ENCODE measurements around the gene TACSTD2.

Gene TACSTD2

GRCh38 chr1:58573705-58574591, 3.1 kb downstream of the TACSTD2 start:
- peaks cover 13% of the 10 kb centered on the region for H3K9me3 Mint-ChIP-seq
- no peaks in the 10 kb centered on the region for H3K36me3 Mint-ChIP-seq (ENCODE audit: low read depth)
- H3K4me1 Mint-ChIP-seq = peaks cover 26% of the 10 kb centered on the region
- DNase-seq = no peak
- TF ChIP-seq CTCF (IDR thresholded peaks at IDR 0.05) = no peak
- peaks cover 86% of the 10 kb centered on the region for H3K27me3 Mint-ChIP-seq (ENCODE audit: low read depth, poor library complexity)
- no peak overlapping the region for H3K4me3 Mint-ChIP-seq
- no peak overlapping the region for H3K27ac Mint-ChIP-seq

- Mint-ChIP-seq H3K4me3 (no peak overlapping the region), H3K36me3 (ENCODE audit: low read depth) (no peaks in the 10 kb centered on the region), H3K27ac (no peak overlapping the region), H3K27me3 (ENCODE audit: low read depth, poor library complexity) (peaks cover 80% of the 10 kb centered on the region), H3K4me1 (peaks cover 28% of the 10 kb centered on the region), H3K9me3 (peaks cover 13% of the 10 kb centered on the region)
- no peak for DNase-seq
- TF ChIP-seq CTCF (IDR thresholded peaks at IDR 0.05) = no peak
Measured at GRCh38 chr1:58573138-58573537, 3.9 kb downstream of the TACSTD2 start.

GRCh38 chr1:58572690-58573089, 4.4 kb downstream of the TACSTD2 start:
- no peak for TF ChIP-seq CTCF (IDR thresholded peaks at IDR 0.05)
- no peak for DNase-seq
- Mint-ChIP-seq H3K9me3 (peaks cover 13% of the 10 kb centered on the region), H3K36me3 (ENCODE audit: low read depth) (no peaks in the 10 kb centered on the region), H3K4me3 (no peak overlapping the region), H3K27ac (no peak overlapping the region), H3K27me3 (ENCODE audit: low read depth, poor library complexity) (peaks cover 75% of the 10 kb centered on the region), H3K4me1 (peaks cover 27% of the 10 kb centered on the region)

GRCh38 chr1:58571616-58572015, 5.4 kb downstream of the TACSTD2 start:
- Mint-ChIP-seq H3K4me1 (peaks cover 22% of the 10 kb centered on the region), H3K27ac (no peak overlapping the region), H3K27me3 (ENCODE audit: low read depth, poor library complexity) (peaks cover 65% of the 10 kb centered on the region), H3K36me3 (ENCODE audit: low read depth) (no peaks in the 10 kb centered on the region), H3K9me3 (peaks cover 7% of the 10 kb centered on the region), H3K4me3 (no peak overlapping the region)
- no peak for DNase-seq
- TF ChIP-seq CTCF (IDR thresholded peaks at IDR 0.05) = no peak

- H3K27me3 Mint-ChIP-seq (ENCODE audit: low read depth, poor library complexity) = peaks cover 57% of the 10 kb centered on the region
- H3K4me1 Mint-ChIP-seq = peaks cover 22% of the 10 kb centered on the region
- no peak overlapping the region for H3K4me3 Mint-ChIP-seq
- DNase-seq = no peak
- TF ChIP-seq CTCF (IDR thresholded peaks at IDR 0.05) = no peak
- no peak overlapping the region for H3K27ac Mint-ChIP-seq
- no peaks in the 10 kb centered on the region for H3K36me3 Mint-ChIP-seq (ENCODE audit: low read depth)
- H3K9me3 Mint-ChIP-seq = peaks cover 5% of the 10 kb centered on the region
Measured at GRCh38 chr1:58570817-58571216, 6.2 kb downstream of the TACSTD2 start.

- no peak for DNase-seq
- peaks cover 22% of the 10 kb centered on the region for H3K4me1 Mint-ChIP-seq
- no peak overlapping the region for H3K4me3 Mint-ChIP-seq
- no peak overlapping the region for H3K27ac Mint-ChIP-seq
- H3K27me3 Mint-ChIP-seq (ENCODE audit: low read depth, poor library complexity) = peaks cover 53% of the 10 kb centered on the region
- H3K36me3 Mint-ChIP-seq (ENCODE audit: low read depth) = no peaks in the 10 kb centered on the region
- TF ChIP-seq CTCF (IDR thresholded peaks at IDR 0.05) = no peak
- no peaks in the 10 kb centered on the region for H3K9me3 Mint-ChIP-seq
Measured at GRCh38 chr1:58570094-58570493, 7.0 kb downstream of the TACSTD2 start.

Data from nephron progenitor cell (in vitro differentiated cells).